Measurements from ENCODE around the gene BRD1.

The BRD1 gene

DNA sequence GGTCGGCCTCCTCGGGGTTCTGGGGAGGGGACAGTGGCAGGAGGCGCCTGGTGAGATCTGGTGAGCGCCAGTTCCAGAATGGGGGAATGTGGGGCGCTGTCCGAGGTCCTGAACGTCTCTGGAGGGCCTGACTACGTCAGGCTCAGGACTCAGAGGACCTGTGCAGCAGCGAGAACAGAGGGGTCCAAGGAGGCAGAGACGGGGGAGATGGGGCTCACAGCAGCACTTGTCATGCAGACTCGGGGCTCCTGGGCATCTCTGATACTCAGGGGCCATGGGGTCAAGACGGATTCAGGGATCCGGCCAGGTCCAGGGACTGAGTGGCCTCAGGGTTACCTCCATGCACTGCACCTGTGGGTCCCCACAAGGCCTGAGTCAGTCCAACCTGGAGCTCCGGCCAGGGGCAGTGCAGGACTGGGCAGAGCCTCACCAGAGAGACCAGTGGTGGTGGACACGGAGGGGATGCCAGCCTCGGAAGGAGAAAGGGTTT is 92.2 kb downstream of the BRD1 start:
- 0 out of 2 replicates have a peak, but pooled peaks cover 5% of the 10 kb centered on the region for H3K27me3 ChIP-seq (ENCODE audit: control insufficient read depth, low read length)
- no peak overlapping the region for H3K27ac ChIP-seq (ENCODE audit: low read depth, low read length)
- H3K79me2 ChIP-seq (ENCODE audit: control insufficient read depth, low read length) = no peaks in the 10 kb centered on the region
- no peak for TF ChIP-seq EZH2phosphoT487 (IDR thresholded peaks at IDR 0.05; ENCODE audit: borderline replicate concordance, low read length)
- TF ChIP-seq, protein P1, sequence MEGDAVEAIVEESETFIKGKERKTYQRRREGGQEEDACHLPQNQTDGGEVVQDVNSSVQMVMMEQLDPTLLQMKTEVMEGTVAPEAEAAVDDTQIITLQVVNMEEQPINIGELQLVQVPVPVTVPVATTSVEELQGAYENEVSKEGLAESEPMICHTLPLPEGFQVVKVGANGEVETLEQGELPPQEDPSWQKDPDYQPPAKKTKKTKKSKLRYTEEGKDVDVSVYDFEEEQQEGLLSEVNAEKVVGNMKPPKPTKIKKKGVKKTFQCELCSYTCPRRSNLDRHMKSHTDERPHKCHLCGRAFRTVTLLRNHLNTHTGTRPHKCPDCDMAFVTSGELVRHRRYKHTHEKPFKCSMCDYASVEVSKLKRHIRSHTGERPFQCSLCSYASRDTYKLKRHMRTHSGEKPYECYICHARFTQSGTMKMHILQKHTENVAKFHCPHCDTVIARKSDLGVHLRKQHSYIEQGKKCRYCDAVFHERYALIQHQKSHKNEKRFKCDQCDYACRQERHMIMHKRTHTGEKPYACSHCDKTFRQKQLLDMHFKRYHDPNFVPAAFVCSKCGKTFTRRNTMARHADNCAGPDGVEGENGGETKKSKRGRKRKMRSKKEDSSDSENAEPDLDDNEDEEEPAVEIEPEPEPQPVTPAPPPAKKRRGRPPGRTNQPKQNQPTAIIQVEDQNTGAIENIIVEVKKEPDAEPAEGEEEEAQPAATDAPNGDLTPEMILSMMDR (IDR thresholded peaks at IDR 0.05; ENCODE audit: low read depth, low read length, poor library complexity, severe bottlenecking) = no peak
- no peak overlapping the region for H3K4me3 ChIP-seq (ENCODE audit: low read length)
- H3K9me3 ChIP-seq (ENCODE audit: control insufficient read depth, insufficient read depth, low read length) = peaks cover 19% of the 10 kb centered on the region
- no peaks in the 10 kb centered on the region for H3K4me1 ChIP-seq (ENCODE audit: control insufficient read depth, low read length)
- no peaks in the 10 kb centered on the region for H4K20me1 ChIP-seq (ENCODE audit: control insufficient read depth, insufficient read depth, low read depth, low read length)
- no peaks in the 10 kb centered on the region for H3F3A ChIP-seq (ENCODE audit: control insufficient read depth, insufficient read depth)
- no peaks in the 10 kb centered on the region for H3K9me2 ChIP-seq (replicated peaks; ENCODE audit: control insufficient read depth, low read length)
- H3K4me2 ChIP-seq (ENCODE audit: low read length) = no peak overlapping the region
- H3K36me3 ChIP-seq (ENCODE audit: control insufficient read depth, low read length) = no peaks in the 10 kb centered on the region

DNA sequence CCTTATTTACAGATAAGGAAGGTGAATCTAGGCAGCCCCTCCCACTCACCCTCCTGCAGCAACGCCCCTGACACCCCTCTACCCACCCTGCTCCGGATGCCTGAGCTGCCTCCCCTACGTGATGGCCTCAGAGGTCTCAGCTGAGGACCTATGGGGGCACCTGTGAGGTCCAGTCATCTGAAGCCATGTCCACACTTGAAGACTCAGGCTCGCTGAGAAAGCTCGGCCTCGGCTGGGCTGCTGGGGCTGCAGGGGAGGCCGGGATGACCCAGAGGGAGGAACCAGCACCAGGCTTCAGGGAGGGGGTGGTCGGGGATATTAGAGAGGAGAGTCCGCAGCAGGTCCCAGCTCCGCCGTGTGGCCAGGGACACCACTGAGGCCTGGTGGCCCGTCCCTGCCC is 92.8 kb downstream of the BRD1 start:
- Histone ChIP-seq H4K20me1 (ENCODE audit: control insufficient read depth, insufficient read depth, low read depth, low read length) (no peaks in the 10 kb centered on the region), H3K27me3 (ENCODE audit: control insufficient read depth, low read length) (0 out of 2 replicates have a peak, but pooled peaks cover 5% of the 10 kb centered on the region), H3K9me2 (replicated peaks; ENCODE audit: control insufficient read depth, low read length) (no peaks in the 10 kb centered on the region)

DNA sequence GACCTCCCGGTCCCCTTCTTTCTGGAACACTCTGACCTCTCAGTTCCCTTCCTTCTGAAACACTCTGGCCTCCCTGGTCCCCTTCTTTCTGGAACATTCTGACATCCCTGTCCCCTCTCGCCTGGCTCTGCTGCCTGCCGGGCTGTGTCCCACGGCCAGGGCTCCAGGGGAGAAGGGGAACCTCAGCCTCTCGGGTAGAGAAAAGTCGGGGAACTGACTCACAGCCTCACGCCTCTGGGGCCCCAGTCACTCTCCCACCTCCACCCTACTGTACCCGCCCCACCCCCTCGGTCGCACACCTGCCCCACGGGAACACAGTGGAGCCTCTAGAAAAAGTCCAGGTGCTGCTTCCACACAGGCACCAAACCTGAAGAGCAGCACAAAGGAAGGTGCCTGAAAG is 93.3 kb downstream of the BRD1 start:
- Histone ChIP-seq H3K4me1 (ENCODE audit: control insufficient read depth, low read length) (no peaks in the 10 kb centered on the region), H3K4me2 (ENCODE audit: low read length) (no peak overlapping the region), H3F3A (ENCODE audit: control insufficient read depth, insufficient read depth) (no peaks in the 10 kb centered on the region), H3K36me3 (ENCODE audit: control insufficient read depth, low read length) (no peaks in the 10 kb centered on the region), H4K20me1 (ENCODE audit: control insufficient read depth, insufficient read depth, low read depth, low read length) (no peaks in the 10 kb centered on the region), H3K4me3 (ENCODE audit: low read length) (no peak overlapping the region), H3K9me3 (ENCODE audit: control insufficient read depth, insufficient read depth, low read length) (peaks cover 13% of the 10 kb centered on the region; the same call in 1 of the 2 replicates), H3K27ac (ENCODE audit: low read depth, low read length) (no peak overlapping the region), H3K27me3 (ENCODE audit: control insufficient read depth, low read length) (0 out of 2 replicates have a peak, but pooled peaks cover 5% of the 10 kb centered on the region), H3K9me2 (replicated peaks; ENCODE audit: control insufficient read depth, low read length) (no peaks in the 10 kb centered on the region), H3K79me2 (ENCODE audit: control insufficient read depth, low read length) (no peaks in the 10 kb centered on the region)
- TF ChIP-seq, protein P1 (IDR thresholded peaks at IDR 0.05; ENCODE audit: low read depth, low read length, poor library complexity, severe bottlenecking) = no peak
- TF ChIP-seq EZH2phosphoT487 (IDR thresholded peaks at IDR 0.05; ENCODE audit: borderline replicate concordance, low read length) = no peak

More for the DNA sequence above, 92.8 kb downstream of the BRD1 start:
- H3K36me3 ChIP-seq (ENCODE audit: control insufficient read depth, low read length) = no peaks in the 10 kb centered on the region
- no peaks in the 10 kb centered on the region for H3F3A ChIP-seq (ENCODE audit: control insufficient read depth, insufficient read depth)
- H3K27ac ChIP-seq (ENCODE audit: low read depth, low read length) = no peak overlapping the region
- no peak overlapping the region for H3K4me3 ChIP-seq (ENCODE audit: low read length)
- peaks cover 13% of the 10 kb centered on the region; the same call in 1 of the 2 replicates for H3K9me3 ChIP-seq (ENCODE audit: control insufficient read depth, insufficient read depth, low read length)
- H3K4me1 ChIP-seq (ENCODE audit: control insufficient read depth, low read length) = no peaks in the 10 kb centered on the region
- TF ChIP-seq EZH2phosphoT487 (IDR thresholded peaks at IDR 0.05; ENCODE audit: borderline replicate concordance, low read length) = no peak
- TF ChIP-seq, protein P1 (IDR thresholded peaks at IDR 0.05; ENCODE audit: low read depth, low read length, poor library complexity, severe bottlenecking) = no peak
- H3K4me2 ChIP-seq (ENCODE audit: low read length) = no peak overlapping the region
- no peaks in the 10 kb centered on the region for H3K79me2 ChIP-seq (ENCODE audit: control insufficient read depth, low read length)

All from DOHH2 (cell line).